Activated T-cell treated with anti-CD3 and anti-CD28 coated beads, Interleukin-2, amount 50 U/mL, for 48 hours (primary cell): ENCODE data around the gene ACAD8.
"Not testable (repeated sequence)": the region's sequence is repeated elsewhere in the genome, so short reads cannot be mapped to it uniquely, and the experiment has no call there.

Source experiments
- DNase-seq, 2 experiments: peaks; one replicate each; pipeline ENCODE4 v3.0.0-alpha.2; 2020

Gene ACAD8

DNA sequence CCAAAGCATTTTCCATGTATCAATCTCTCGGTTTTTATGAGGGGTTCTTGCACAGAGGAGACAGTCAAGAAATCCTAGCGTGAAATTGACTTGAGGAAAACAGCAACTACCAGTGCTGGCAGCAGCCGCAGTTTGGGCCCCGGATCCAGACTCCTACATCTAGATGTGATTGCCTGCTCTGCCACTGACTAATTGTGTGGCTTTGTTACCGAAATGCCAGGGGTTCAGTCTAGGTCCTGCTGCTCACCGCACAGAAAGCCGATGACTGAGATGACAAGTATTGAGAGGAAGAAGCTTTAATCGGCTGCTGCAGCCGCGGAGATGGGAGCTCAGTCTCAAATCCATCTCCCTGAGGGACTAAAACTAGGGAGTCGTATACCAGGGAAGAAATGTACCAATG, 14.6 kb downstream of the ACAD8 start:
- no peak for DNase-seq

DNA sequence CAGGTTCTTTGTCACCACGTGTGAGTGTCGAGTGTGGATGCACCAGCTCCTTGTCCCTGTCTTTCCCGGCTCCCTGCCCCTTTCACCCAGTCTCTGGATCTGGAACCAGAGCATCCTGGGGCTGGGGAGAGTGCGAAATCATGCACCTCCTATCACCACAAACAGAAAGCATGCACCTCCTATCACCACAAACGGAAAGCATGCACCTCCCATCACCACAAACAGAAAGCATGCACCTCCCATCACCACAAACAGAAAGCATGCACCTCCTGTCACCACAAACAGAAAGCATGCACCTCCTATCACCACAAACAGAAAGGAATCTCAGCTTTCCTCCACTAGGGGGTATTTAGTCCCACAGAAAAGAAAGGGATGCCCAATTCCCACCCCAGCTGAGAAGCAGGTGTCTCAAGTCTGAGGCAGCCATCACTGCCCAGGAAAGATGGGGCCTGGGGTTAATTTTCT, 16.9 kb downstream of the ACAD8 start:
- no peak for DNase-seq

DNA sequence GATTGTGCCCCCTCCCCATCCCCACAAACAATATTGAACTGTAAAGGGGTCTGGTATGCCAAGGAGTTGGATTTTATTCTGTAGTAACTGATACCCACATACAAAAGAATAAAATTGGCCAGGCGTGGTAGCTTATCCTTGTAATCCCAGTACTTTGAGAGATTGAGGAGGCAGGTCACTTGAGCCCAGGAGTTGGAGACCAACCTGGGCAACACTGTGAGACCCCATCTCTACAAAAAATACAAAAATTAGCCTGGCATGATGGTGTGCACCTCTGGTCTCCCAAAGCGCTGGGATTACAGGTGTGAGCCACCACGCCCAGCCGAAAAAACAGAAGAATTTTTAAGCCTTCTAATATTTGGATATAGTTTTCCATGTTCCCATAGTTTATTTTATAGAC, 18.6 kb downstream of the ACAD8 start:
- DNase-seq = no peak

DNA sequence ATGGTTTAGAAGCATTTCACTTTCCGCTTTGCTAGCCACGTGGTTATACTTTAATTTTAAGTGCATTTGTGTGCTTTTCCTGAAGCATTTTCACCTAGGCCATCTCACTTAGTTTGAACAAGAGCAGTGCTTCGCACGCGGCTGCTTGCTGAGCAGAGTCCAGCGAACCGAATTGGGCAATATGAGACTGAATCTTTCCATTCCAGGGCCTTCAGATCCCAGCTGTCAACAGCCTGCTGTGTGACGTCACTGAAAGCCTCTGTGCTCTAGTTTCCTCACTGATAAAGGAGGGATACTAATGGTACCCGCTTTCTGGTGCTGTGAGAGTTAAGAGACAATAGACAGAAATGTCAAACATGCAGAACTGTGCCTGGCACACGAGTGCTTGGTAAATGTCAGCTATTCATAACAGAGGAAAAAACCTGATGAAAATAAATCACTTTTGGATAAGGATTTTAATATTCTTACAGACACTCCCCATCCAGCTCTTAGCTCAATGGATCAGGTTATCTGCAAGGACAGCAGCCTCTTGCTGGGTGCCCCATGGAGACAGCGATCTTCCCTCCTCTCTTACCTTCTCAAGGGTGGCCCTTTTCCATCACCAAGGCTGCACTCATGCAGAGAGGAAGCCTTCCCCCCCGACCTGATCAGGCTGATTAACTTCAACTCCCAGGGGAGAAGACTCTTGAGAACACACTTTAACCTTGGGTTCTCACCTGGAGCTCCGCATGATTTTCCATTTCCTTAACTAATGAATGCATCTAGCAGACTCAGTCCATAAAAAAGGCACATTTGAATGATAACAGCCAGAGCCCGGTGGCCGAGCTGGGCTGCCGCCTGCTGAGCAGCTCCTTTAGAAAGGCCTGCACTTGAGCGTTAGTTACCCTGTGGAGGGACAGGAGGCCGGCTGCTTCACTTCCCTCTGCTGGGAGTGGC, 19.3 kb downstream of the ACAD8 start:
- no peak for DNase-seq

DNA sequence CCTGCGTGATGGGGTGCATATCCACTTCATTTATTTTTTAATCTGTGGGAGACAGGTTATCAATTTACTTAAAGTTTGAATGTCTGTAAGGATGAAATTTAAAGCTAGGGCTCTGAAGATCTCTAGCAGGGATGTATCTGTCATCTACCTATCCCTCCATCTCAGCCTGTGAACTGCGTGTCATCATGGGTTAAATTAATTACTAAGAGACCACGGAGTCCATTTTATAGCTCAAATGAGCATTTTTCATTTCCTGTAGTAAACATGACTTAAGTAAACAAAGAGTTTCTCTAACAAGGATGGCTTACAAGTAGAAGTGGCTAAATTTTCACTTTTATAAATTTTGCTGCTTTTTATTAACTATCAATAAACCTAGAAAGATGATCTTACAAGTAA, 19.9 kb downstream of the ACAD8 start:
- no peak for DNase-seq

DNA sequence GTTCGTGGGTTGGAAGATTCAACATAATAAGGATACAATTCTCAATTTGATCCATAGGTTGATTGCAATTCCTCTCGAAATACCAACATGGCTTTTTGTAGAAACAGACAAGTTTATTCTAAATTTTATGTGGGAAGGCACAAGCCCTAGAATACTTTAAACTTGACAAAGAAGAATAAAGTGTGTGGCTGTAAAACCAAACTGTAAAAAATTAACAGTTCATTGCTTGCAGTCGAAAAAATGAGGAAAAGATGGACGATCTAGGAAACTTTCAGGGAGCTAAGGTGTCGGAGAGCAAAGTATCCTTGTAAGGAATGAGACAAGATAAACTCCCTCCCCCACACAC, 21.8 kb downstream of the ACAD8 start:
- no peak for DNase-seq

DNA sequence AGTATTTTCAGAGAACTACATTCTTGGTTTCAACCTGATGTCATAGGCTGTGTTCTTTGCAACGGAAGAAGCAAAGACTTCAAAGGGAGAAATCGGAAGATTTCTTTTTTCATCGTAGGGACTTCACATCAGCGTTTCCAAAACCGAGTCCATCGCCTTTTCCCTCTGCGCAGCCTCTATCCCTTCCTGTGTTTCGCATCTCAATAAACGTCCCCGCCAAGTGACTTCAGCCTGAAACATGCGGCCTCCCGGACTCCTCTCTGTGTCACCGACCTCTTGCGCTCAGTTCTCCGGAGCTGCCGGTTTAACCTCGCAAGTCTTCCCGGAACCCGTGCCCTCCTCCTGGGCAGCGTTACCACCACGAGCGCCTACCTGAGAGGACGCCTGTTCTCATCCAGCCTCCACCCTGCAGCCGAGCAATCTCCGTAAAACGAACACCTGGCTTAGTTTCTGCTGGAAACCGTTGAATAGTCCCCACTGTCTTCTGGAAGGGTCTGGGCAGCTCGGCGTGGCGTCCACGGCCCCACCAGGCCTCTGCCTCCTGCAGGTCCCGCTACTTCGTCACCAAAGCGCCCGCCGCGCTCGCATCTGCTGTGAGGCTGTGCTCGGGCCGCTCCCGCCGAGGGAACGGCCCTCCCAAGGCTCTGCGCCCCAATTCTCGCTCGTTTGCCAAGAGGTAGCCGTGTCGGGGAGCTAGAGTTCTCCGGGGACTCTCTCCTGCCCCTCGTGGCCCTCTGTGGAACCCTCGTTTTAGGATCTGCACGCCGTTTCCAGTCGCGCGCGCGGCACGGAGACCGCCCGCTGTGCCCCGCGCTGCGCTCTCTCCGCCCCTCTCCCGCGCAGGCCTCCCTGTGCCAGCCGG, 22.4 kb downstream of the ACAD8 start, which contains the start of gene GLB1L3:
Gene GLB1L3 (plus strand): TSS at position 846 of the 862 bp plus-strand sequence. CDS start 362 bp downstream, outside the sequence.
- peak; percentile 82 to 88 for DNase-seq

DNA sequence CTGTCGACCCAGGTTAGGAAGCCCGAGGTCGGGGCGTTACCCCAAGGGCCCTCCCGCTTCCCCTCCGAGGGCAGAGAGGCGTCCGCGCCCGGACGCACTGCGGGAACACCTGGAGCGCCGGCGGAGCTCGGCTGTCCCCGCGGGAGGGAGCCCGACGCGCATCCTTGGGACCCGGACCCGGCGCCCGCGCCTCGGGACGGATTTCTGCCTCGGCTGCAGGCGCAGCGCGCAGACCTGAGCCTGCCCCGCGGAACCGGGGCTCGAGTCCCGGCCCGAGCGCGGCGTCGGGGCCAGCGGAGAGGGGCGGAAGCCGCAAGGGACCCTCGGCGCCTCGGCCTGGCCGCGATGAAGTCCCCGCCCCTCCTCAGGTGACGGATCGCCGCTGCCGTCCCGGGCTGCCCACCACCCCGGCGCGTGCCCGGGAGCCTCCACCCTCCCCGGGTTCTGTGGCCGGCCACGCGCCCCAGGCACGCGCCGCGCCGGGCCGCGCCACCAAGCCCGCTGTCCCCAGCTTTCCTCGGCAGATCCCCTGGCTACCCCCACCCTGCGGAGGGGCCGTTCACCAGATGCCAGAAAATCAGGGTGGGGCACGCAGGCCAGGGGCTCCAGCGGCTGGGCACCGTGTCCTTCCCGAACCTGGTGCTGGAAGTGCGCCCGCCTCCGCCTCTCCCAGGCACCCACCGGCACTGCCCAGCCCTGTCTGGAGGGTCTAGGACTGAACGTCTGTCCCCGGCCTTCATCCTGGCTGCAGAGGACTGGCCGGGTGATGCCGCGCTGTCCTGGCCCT, 23.2 kb downstream of the ACAD8 start:
- DNase-seq = peak in 1 of 2 experiments; percentile 39

DNA sequence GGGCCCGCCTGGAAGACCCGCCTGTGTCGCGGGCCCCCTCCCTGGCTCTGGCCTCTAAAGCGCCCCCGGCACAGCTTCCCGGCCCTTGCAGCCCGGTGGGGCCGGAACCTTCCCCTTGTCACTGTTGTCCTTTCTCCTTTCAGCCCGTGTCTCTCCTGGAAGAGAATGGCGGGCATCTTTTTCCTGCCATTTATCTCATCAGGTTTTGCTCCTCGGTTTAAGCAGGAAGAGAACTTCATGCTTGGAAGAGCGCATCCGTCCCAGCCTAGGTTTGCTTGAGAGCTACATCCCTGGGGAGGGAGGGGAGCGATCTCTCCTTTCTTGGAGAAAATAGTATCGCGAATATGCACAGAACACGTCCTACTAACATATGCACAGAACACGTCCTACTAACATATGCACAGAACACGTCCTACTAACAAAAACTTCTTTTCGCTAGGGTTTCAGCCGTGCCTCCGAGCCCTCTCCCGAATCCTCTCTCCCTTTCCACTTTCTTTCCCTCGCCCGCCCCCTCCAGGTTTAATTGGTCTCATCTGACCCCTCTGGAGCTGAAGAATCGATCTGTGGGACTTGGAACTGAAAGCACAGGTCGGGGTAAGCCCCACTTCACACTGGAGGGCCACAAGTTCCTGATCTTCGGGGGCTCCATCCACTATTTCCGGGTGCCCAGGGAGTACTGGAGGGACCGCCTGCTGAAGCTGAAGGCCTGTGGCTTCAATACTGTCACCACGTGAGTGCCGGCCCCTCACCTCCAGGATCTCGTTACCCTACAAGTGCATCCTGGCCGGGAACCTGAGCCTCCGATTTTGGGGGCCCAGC, 24.0 kb downstream of the ACAD8 start:
- DNase-seq = peak in 1 of 2 experiments; percentile 15

DNA sequence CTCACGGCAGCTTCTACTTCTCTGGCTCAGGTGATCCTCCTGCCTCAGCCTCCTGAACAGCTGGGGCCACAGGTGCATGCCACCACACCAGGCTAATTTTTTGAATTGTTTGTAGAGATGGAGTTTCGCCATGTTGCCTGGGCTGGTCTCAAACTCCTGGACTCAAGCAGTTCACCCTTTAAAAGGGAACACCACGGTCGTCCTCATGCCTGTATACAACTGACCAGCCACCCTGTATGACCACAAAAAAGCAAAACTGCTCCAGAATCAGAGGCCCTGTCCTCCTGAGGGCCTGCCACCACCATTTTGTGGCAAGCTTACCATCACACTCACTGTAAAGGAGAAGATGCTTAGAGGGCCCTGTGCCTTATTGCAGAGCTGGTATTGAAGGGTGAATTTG, 25.0 kb downstream of the ACAD8 start:
- DNase-seq = peak in 1 of 2 experiments; percentile 7

DNA sequence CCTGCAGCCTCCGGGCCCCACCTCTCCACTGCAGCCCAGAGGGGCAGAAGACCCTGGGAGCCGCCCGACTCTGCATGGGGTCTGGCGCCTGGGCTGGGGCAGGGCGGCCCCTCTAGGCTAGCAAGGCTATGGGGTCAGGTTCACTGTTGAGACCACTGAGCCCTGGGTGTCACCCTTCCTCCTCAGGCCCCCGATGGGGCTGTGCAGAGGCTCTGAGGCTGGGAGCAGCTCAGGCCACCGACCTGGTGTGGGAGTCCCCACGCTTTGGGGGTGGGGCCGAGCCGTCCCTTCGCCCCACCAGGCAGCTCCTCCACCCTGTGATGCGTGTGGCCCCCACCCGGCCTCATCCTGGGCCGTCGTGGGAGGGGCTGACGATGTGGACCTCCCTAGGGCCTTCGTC, 28.3 kb downstream of the ACAD8 start:
- DNase-seq = not testable (repeated sequence)

DNA sequence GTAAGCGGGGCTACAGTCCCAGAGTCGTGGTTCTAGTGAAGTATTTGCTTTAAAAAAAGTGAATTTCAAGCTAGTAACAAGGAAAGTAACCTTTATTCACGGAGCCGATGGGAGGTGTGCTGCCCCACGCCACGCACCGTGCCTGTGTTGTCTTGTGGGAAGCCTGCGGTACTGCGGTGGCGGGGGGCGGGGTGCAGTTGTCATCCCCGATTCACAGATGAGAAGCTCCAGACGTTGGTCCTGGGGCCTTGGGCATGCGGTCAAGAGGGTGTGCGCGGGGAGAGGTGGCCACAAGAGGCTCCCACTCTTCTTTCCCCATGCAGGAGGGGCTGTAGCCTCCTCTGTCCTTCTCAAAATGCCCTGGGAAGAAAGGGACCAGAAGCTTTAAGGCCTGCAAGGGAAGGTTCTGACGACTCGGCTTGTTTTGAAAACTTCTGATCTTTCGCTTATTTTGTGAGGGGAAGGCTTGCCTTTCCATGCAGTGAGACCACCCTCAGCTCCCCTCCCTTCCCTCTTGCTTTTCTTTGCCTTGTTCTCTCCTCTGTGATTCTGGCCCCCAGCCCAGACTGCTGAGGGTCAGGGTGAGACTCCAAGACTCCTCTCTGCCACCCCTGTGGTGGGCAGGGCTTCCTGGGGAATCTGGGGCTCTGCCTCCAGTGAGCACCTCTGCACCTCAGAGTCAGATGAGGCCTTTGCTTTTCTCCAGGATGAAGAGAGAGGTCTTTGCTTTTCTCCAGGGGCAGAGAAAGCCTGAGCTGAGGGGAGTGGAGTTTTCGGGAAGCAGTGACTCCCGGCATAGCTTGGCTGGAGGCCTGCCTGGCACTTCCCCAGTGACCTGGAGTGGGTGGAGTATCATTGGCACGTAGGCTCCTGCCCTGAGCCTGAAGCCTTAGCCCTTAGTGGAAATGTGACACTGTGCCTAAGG, 29.0 kb downstream of the ACAD8 start:
- DNase-seq = no peak

DNA sequence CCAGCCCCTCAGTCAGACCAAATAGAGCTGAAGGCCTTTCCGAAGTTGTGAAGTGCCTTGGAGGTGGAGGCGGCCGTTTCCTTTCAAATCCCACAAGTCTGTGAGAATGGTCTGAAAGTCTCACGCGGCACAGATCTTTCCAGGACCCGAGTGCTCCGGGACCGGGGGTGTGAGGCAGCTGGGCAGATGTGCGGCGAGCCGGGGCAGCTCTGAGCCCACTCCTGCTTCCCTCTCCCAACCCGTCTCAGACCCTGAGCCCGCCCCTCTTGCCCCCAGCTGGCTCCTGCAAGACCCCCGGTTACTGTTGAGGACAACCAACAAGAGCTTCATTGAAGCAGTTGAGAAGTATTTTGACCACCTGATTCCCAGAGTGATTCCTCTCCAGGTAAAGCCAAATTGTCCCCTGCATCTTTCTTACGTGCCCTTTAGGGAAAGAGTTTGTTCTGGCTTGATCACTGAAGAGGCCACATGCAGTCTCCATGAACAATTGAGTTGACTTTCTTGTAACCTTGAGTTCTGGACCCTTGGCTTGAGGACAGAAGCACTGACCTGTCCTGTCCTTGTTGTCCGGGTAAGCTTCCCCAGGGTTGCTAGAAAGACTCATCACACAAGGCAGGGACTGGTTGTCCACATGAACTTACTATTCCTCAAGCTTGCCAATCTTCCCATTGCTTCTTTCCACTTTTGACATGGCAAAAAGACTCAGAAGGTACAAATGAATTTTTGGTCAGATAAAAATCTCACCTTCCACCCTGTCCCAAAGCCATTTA, 30.3 kb downstream of the ACAD8 start:
- no peak for DNase-seq

DNA sequence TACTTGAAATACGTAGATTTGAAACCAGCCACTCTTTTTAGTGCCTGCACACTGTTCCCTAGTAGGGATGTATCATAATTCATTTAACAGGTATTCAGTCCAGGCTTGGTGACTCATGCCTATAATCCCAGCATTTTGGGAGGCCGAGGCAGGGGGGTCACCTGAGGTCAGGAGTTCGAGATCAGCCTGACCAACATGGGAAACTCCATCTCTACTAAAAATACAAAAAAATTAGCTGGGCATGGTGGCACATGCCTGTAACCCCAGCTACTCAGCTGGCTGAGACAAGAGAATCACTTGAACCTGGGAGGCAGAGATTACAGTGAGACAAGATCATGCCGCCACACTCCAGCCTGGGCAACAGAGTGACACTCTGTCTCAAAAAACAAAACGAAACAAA, 31.0 kb downstream of the ACAD8 start:
- DNase-seq = not testable (repeated sequence)

DNA sequence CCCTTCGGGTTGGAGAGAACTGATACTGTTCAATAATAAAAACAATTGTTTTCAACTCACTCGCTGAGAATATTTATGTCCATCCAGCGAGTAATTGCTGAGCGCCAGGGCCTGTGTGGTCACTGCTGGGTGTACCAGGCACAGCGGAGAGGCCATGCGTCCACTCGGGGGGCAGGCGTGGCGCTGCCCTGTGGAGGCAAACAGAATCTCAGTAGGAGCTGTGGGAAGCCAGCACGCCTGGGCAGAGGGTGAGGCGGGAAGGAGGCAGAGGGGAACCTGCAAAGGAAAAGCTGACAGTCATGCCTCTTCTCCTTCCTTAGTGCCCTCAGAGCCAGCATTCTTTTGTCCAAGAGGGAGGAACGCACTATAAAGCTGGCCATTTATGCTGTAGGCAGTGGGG, 34.2 kb downstream of the ACAD8 start:
- DNase-seq = no peak

DNA sequence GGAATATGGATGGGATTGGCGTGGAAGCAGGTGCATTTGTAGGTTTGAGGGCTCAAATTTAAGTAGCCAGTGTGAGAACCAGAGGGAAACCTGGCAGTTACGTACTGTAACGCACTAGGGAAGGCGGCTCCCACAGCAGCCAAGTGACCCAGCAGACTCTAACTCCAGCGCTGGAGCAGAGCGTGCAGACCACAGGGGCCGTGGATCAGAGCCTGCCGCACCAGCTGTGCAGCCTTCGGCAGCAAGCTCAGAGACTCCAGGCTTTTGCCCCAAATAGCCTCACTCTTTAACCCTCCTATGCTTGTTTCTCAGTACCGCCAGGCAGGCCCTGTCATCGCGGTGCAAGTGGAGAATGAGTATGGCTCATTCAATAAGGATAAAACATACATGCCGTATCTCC, 35.1 kb downstream of the ACAD8 start:
- no peak for DNase-seq

DNA sequence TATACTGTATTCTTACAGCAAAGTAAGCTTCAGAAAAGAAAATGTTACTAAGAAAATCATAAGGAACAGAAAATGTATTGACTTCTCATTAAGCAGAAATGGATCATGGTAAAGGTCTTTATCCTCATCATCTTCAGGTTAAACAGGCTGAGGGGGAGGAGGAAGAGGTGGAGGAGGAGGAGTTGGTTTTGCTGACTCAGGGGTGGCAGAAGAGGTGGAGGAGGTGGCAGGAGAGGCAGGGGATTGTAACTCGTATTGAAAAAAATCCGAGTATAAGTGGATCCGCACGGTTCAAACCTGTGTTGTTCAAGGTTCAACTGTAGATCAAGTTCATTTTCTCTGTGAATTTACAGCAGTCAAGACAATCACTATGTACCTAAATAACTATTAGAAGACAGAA, 35.8 kb downstream of the ACAD8 start:
- DNase-seq = no peak

DNA sequence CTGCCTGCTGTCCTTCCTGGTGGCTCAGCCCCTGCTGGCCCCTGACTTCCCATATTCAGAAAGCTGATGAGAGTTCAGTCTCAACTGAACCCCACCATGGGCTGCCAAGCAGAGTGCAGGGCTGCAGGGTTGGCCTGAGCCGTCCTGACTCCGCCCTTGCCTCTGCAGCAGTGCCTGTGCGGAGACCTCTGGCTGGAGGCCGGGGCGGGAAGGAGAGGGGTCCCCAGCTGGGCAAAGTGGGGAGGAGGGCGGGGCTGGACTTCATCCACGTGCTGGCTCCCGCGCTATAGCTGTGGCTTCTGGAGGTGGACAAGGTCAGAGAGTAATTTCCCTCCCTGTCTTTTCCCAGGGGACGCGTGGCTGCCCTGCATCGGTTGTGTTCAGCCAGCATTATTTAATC, 36.4 kb downstream of the ACAD8 start:
- no peak for DNase-seq

DNA sequence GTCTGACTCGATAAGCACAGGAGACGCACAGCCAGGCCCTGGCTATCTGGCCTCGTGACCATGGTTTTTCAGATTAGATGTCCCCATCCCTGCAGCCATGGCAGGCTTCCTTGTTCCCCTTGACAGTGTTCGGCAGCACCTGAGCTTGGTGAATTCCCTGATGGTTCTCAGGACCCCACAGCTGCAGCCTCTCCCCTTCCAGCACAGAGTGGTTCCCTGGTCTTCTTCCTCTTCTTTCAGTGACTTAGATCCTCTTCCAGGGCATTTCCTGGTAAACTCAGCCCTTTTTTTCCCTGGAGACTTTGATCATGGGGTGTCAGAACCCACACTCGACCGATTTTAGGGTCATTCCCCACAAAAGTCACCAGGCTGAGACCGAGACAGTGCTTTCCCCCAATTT, 37.3 kb downstream of the ACAD8 start:
- no peak for DNase-seq

DNA sequence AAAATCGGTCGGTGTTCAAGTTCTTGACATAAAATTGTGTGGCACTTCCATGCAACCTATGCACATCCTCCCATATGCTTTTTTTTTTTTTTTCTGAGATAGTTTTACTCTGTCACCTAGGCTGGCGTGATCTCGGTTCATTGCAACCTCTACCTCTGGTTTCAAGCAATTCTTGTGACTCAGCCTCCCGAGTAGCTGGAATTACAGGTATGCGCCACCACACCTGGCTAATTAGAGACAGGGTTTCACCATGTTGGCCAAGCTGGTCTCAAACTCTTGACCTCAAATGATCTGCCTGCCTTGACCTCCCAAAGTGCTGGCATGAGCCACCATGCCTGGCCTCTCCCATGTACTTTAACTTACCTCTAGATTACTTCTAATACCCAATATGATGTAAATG, 37.8 kb downstream of the ACAD8 start:
- DNase-seq = no peak
